AG09319 (cell line): ENCODE results near the gene ME1.
A peak's percentile ranks its signal among the peaks of the same experiment; 100 is the strongest.

ENCODE experiments used
- DNase-seq: peaks from one replicate; pipeline ENCODE4 v3.0.0-alpha.2; 2010; ENCODE audit warnings: low read depth; ENCODE audit errors: extremely low read depth
- CTCF ChIP-seq: IDR thresholded peaks from 2 replicates; pipeline ENCODE4 v1.5.1; 2011; ENCODE audit warnings: low read depth, mild to moderate bottlenecking, inconsistent platforms, low read length, moderate library complexity

Gene ME1

GRCh38 chr6:83430611-83431544 lies at the start of gene ME1:
ME1 (minus strand) TSS chr6:83431051; CDS start chr6:83430954, 97 bp downstream.
- DNase-seq, result peak; percentile 65
- TF ChIP-seq CTCF, result no peak

- no peak for DNase-seq
- no peak for TF ChIP-seq CTCF
These were observed 49.6 kb upstream of the ME1 start for GRCh38 chr6:83480470-83480869.

GRCh38 chr6:83479389-83479788 lies 48.5 kb upstream of the ME1 start:
- no peak for TF ChIP-seq CTCF
- DNase-seq, result no peak

- DNase-seq, result no peak
- TF ChIP-seq CTCF, result no peak
These were observed 46.1 kb upstream of the ME1 start for GRCh38 chr6:83476971-83477370.

- no peak for DNase-seq
- no peak for TF ChIP-seq CTCF
These were observed 43.5 kb upstream of the ME1 start for GRCh38 chr6:83474309-83474708.

GRCh38 chr6:83472767-83473166 lies 41.9 kb upstream of the ME1 start:
- no peak for DNase-seq
- TF ChIP-seq CTCF, result no peak

- TF ChIP-seq CTCF, result no peak
- DNase-seq, result no peak
These were observed 39.7 kb upstream of the ME1 start for GRCh38 chr6:83470587-83470986.
